GM12872 (cell line): ENCODE measurements around the gene RPL22.

Source experiments
- TF ChIP-seq, protein P1 (sequence below): IDR thresholded peaks from 3 replicates; pipeline ENCODE4 v1.5.1; 2011; ENCODE audit warnings: low read depth, mild to moderate bottlenecking, low read length, moderate library complexity; ENCODE audit not compliant: insufficient read depth

Gene RPL22

DNA sequence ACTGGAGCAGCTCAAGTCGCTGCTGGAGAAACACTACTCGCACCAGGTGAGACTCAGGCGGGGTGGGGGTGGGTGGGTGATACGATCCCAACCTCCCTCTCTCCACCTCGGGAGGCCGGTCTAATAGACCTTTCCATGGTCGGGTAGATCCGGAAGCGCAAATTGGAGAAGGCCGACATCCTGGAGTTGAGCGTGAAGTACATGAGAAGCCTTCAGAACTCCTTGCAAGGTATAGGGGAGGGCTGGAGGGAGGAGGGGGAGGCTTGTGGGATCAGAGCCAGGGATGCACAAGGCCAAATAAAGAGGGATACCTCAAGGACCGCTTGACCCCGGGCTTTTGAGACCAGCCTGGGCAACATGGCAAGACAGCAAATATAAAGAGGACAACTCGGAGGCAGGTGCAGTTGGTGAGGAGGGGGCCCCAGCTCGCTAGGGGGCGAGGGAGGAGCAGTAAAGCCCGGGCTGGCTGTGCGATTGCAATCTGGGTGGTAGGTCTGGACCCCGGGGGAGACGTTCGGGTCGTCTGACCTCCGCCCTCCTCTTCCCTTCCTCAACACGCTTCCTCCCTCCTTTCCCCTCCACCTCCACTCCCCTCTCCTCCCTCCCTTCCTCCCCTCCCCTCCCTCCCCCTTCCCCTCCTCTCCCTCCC, 45.1 kb upstream of the RPL22 start:
- TF ChIP-seq, protein P1, sequence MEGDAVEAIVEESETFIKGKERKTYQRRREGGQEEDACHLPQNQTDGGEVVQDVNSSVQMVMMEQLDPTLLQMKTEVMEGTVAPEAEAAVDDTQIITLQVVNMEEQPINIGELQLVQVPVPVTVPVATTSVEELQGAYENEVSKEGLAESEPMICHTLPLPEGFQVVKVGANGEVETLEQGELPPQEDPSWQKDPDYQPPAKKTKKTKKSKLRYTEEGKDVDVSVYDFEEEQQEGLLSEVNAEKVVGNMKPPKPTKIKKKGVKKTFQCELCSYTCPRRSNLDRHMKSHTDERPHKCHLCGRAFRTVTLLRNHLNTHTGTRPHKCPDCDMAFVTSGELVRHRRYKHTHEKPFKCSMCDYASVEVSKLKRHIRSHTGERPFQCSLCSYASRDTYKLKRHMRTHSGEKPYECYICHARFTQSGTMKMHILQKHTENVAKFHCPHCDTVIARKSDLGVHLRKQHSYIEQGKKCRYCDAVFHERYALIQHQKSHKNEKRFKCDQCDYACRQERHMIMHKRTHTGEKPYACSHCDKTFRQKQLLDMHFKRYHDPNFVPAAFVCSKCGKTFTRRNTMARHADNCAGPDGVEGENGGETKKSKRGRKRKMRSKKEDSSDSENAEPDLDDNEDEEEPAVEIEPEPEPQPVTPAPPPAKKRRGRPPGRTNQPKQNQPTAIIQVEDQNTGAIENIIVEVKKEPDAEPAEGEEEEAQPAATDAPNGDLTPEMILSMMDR: no peak

DNA sequence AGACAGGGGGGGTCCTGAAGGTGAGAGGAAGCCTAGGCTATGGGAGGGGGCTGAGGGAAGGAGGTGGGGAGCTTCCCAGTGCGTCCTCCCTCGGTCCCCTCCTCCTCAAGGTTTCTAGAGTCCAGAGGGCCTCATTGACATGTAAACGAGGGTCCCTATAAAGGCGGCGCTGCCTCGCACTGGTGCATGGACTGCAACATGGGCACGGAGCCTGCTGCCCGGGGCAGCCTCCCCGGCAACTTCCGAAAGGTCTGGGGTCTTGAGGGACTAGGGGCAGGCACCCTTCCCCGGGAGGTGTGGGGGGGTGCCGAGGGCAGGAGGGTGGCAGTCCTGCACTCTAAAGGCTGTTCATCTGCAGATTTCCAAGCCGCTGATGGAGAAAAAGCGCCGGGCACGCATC, 44.6 kb upstream of the RPL22 start, which contains the start of gene HES3:
Gene HES3 (plus strand): TSS at position 187 of the 400 bp plus-strand sequence. CDS start 187 bp downstream, at position 374.
- TF ChIP-seq, protein P1: no peak

DNA sequence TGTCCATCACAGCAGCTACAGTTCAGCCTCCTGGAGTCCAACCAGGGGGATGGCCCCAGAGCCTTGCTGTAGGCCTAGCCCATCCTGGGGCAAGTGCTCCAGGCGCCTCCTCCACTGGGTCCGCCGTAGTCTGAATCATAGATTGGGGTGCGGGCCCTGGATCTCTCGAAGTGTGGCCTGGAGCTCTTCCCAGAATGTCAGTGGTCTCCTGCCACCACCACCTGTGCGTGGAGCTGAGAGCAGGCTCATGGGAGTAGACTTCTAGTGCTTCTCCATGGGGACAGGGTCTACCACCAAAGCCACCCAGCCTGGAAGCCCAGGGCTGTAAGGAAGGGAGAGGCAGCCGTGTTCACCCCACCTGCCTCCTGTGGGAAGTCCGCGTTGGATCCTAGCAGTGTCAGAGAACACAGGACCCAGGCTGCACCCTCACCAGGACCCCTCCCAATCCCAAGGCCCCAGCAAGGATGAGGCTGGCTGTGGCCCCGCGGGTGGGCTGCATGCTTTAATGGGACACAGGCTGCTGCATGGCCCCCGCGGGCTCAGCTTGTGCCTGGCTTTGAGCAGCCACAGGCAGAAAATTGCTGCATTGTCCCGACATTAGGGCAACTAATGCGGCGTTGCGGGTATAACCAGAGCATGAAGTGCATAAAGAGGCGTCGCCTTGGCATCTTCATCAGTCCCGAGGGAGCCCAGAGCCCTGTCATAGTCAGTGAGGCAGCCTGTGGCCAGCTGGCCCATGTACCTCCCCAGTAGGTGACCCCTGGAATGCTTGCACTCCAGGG, 43.8 kb upstream of the RPL22 start:
- TF ChIP-seq, protein P1: no peak

DNA sequence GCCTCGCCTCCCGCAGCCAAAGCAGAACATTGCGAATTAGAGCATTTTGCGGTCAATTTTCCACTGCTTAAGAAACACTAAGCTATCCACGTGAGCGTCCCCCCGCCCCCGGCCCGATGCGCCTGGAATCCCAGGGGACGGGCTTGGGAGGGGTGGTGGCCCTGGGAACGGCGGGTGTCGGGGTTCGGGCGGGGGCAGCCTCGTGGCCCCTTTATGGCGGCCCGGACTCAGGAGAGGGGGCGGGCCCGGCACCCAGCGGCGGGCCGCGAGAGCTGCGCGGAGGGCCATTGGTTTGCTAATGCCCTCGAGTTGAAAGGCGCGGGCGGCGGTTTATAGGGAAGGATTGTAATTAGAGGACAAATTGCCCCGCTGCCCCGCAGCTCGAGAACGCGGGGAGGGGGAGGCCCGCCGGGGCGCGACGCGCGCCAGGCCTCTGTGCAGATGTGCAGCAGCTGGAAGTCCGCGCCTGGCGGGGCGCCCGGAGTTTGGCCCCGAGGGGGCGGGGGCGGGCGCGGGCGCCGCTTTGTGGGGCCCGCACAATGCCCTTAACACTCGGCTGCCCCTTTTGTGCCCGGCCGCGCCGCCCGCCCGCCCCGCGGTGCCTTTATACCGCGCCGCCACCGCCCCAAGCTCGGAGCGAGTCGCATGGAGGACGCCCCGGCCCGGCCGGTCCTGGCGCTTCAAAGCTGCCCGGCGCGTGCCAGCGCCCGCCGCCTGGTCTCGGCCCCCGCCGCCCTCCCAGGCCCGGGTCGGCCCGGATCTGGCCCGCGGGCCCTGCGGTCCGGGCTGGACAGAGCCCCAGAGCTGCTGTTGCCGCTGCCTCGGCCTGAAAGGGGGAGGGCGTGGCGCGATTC, 42.7 kb upstream of the RPL22 start:
- TF ChIP-seq, protein P1: no peak

DNA sequence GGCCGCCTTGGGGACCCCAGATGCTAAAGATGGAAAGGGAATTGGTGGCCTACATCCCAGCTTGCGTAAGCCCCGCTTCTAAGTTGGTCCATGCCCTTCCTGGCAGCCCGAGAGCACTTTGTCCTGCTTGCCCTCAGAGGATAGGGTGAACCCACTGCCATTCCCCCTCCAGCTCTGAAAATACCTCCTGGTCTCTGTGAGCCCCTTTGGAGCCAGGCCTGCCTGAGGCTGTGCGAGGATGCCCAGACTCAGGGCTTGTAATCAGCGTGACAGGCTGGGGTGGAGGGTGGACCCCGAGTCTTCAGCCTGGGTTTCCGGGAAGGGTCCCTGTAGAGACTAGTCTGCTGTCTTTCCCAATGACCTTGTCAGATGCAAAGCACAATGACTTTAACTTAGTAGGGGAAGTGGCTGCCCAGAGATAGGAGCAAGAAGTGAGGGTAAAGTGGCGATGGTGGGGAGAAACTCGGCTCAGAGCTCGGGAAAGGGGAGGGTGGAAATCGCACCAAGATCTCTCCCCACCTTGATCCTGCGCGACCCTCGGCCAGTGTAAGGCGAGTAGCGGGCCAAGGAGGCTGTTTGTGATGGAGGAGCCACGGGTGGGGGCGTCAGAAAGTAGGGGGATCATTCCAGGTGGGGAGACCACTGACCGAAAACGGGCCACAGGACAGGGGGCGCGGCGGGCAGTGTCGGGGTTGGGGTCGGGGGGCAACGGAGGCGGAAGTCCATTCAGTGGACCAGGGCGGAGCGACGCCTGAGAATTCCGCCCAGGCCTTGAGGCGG, 41.9 kb upstream of the RPL22 start:
- TF ChIP-seq, protein P1: no peak

DNA sequence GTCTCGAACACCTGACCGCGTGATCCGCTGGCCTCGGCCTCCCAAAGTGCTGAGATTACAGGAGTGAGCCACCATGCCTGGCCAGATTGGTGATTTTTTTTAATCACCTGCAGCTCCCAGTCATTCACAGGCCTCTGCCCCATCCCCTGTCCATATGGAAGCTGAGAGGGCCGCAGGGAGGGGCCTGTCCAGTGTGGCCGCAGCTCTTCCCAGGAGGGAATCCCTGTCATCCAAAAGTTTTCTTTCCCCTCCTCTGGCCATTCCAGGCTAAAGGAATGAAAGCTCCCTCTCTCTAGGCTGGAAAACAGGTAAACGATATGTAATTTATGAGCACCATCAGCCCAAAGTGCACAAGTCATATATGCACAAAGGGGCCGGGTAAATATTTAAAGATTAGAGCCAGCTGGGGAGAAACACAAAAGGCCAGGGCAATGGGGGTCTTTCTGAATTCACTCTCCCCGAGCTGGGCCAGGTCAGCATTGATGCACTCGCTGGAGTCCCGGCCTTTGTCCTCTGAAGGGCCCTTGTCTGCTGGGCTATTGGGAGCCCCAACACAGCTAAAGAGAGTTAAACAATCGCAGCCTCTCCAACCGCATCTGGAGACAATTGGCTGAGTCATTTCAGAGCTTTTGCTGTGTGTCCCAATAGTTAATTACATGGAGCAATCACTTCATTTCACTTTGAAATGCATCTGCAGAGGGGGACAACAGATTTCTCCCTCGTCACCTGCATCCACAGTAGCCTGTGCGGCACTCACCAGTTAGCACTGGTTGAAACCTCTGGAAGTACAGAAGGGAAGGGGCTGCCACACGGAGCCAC, 40.8 kb upstream of the RPL22 start:
- TF ChIP-seq, protein P1: no peak
